Nephron (organoid): ENCODE data around the gene MLXIPL.
"Not testable (repeated sequence)": the region's sequence is repeated elsewhere in the genome, so short reads cannot be mapped to it uniquely, and the experiment has no call there.

Experiments used
- H3K27ac Mint-ChIP-seq, 3 experiments: 2 replicates each; pipeline ENCODE4 v1.8.0; 2020; ENCODE audit warnings: mixed read lengths in 3 of 3, mild to moderate bottlenecking in 2 of 3, moderate library complexity in 1 of 3
- H3K27me3 Mint-ChIP-seq: 2 replicates; pipeline ENCODE4 v1.8.0; 2021; ENCODE audit warnings: low read depth, mild to moderate bottlenecking, moderate library complexity, mixed read lengths
- H3K36me3 Mint-ChIP-seq: 2 replicates; pipeline ENCODE4 v1.8.0; 2020; ENCODE audit warnings: low read depth, mixed read lengths
- H3K4me1 Mint-ChIP-seq: 2 replicates; pipeline ENCODE4 v1.8.0; 2020; ENCODE audit warnings: mixed read lengths
- H3K4me3 Mint-ChIP-seq, 3 experiments: 2 replicates each; pipeline ENCODE4 v1.8.0; 2020; ENCODE audit warnings: mild to moderate bottlenecking in 3 of 3, mixed read lengths in 3 of 3, moderate library complexity in 2 of 3
- H3K9me3 Mint-ChIP-seq: 2 replicates; pipeline ENCODE4 v1.8.0; 2020; ENCODE audit warnings: mixed read lengths
- TF ChIP-seq, protein P1 (sequence below), 3 experiments: fragments of 200-600 bp; sonication (generic); IDR thresholded peaks; one replicate each; pipeline ENCODE4 v1.5.0; 2021; ENCODE audit warnings: antibody characterized with exemption in 3 of 3; ENCODE audit not compliant: unreplicated experiment in 3 of 3

Gene MLXIPL

DNA sequence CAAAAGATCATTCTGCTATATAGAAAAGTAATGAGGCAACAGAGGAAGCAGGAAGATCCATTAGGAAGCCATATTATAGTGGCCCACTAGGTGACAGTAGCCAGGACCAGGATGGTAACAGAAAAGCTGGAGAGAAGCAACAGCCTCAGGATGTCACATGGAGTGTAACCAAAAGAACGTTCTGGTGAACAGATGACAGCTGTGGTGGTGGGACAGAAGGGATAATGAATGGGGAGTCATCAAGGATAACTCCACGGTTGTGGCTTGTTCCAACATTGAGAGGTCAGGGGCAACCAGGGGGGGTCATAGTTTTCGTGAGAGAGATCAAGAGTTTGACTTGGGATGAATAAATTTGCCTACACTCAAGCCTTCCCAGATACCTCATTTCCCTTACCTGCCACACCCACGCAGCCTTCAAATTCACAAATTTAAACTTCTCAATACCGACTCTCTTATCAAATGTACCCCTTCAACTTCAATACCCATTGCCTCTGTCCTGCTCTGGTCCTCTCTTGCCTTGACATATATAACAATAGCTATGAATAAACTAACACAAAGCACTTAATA is 55.2 kb downstream of the MLXIPL start:
- H3K36me3 Mint-ChIP-seq = peaks cover 50% of the 10 kb centered on the region
- no peaks in the 10 kb centered on the region for H3K9me3 Mint-ChIP-seq
- H3K4me3 Mint-ChIP-seq = no peak overlapping the region
- no peak overlapping the region for H3K27ac Mint-ChIP-seq
- no peaks in the 10 kb centered on the region for H3K27me3 Mint-ChIP-seq
- H3K4me1 Mint-ChIP-seq = no peaks in the 10 kb centered on the region
- TF ChIP-seq, protein P1, sequence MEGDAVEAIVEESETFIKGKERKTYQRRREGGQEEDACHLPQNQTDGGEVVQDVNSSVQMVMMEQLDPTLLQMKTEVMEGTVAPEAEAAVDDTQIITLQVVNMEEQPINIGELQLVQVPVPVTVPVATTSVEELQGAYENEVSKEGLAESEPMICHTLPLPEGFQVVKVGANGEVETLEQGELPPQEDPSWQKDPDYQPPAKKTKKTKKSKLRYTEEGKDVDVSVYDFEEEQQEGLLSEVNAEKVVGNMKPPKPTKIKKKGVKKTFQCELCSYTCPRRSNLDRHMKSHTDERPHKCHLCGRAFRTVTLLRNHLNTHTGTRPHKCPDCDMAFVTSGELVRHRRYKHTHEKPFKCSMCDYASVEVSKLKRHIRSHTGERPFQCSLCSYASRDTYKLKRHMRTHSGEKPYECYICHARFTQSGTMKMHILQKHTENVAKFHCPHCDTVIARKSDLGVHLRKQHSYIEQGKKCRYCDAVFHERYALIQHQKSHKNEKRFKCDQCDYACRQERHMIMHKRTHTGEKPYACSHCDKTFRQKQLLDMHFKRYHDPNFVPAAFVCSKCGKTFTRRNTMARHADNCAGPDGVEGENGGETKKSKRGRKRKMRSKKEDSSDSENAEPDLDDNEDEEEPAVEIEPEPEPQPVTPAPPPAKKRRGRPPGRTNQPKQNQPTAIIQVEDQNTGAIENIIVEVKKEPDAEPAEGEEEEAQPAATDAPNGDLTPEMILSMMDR (IDR thresholded peaks at IDR 0.05; ENCODE audit: unreplicated experiment in 3 of 3) = no peak

DNA sequence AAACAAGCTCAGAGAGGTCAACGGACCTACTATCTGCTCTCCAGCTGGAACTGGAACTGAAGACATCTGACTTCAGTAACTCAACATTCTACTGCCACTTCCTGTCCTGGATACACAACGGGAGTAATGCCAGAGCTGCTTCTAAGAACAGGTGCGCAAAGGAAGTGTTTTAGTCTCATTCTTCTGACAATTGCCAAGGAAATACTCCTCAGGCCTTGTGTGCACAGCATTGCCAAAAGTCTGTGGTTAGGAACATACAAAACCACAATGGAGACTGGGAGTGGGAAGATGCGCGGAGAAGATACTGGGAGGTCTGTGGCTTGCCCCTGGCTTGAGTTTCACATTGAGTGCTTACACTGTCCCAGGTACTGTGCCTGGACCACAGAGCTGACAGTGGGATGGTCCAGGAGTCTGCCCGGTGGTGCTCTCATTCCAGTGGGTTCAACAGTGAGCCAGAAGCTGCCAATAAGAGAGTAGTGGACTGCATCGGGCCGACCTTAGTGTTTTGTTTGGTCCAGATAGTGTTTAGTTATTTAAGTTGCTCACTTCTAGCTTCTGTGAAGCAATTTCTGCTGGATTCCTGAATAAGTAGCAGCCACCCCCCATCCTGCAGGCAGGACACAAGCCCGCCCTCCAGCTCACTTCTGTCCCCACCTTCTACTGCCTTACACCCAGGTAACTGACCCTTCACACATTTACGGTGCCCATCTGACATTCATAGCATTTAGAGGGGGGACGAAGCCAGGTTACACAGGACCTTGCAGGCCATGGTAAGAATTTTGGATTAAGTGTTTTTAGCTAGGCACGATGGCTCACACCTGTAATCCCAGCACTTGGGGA is 56.3 kb downstream of the MLXIPL start:
- Mint-ChIP-seq H3K27ac (no peak overlapping the region), H3K4me3 (no peak overlapping the region), H3K36me3 (peaks cover 39% of the 10 kb centered on the region), H3K4me1 (no peaks in the 10 kb centered on the region), H3K9me3 (no peaks in the 10 kb centered on the region), H3K27me3 (no peaks in the 10 kb centered on the region)
- TF ChIP-seq, protein P1 (IDR thresholded peaks at IDR 0.05; ENCODE audit: unreplicated experiment in 3 of 3) = no peak

DNA sequence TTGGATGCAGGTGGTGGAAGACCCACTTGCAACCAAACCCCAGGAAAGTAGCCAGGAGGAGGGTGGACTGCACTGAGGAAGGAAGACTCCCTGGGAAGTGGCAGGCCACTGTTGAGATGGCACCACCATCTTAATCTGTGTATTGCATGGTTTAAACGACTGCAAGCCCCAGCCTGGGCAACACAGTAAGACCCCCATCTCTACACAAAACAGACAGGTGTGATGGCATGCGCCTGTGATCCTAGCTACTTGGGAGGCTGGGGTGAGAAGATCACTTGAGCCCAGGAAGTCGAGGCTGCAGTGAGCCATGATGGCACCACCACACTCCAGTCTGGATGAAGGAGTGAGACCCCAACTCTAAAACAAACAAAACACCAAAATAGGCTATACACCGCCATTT is 57.2 kb downstream of the MLXIPL start:
- no peaks in the 10 kb centered on the region for H3K4me1 Mint-ChIP-seq
- no peak overlapping the region for H3K27ac Mint-ChIP-seq
- H3K9me3 Mint-ChIP-seq = no peaks in the 10 kb centered on the region
- H3K27me3 Mint-ChIP-seq = no peaks in the 10 kb centered on the region
- TF ChIP-seq, protein P1 (IDR thresholded peaks at IDR 0.05; ENCODE audit: unreplicated experiment in 3 of 3) = no peak
- peaks cover 30% of the 10 kb centered on the region for H3K36me3 Mint-ChIP-seq
- H3K4me3 Mint-ChIP-seq = no peak overlapping the region

DNA sequence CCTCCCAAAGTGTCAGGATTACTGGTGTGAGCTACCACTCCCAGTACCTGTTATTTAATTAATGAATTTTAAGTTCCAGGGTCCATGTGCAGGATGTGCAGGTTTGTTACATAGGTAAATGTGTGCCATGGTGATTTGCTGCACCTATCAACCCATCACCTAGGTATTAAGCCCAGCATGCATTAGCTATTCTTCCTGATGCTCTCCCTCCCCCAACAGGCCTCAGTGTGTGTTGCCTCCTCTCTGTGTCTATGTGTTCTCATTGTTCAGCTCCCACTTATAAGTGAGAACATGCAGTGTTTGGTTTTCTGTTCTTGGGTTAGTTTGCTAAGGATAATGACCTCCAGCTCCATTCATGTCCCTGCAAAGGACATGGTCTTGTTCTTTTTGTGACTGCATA is 57.9 kb downstream of the MLXIPL start:
- H3K9me3 Mint-ChIP-seq, H3K4me3 Mint-ChIP-seq, H3K27ac Mint-ChIP-seq, H3K27me3 Mint-ChIP-seq, H3K4me1 Mint-ChIP-seq: not testable (repeated sequence)
- peaks cover 26% of the 10 kb centered on the region for H3K36me3 Mint-ChIP-seq

DNA sequence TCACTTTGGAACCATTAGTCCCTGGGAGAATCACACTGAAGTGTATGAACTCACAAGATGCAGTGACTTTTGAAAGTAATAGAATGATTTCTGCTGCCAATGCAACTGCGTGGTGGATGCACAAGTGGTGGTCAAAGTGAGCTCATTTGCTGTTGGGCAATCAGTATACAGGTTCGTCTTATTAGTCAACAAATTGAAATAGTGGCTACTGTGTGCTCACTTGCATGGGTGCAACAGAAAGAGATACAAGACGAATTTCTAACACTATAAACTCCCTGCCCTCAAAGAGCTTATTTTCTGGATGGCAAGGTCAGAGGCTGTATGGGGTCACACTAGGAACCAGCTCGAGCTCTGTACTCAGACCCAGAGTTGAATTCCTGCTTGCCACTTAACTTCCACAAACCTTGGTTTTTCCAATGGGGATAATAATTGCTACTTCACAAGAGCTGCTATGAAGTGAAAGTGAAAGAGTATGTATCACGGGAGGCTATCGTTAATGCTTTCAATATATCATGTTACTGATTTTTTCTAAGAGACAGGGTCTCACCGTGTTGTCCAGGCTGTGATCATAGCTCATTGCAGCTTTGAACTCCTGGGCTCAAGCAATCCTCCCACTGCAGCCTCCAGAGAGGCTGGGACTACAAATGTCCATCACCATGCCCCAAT is 58.5 kb downstream of the MLXIPL start:
- no peaks in the 10 kb centered on the region for H3K9me3 Mint-ChIP-seq
- no peaks in the 10 kb centered on the region for H3K27me3 Mint-ChIP-seq
- no peak overlapping the region for H3K4me3 Mint-ChIP-seq
- TF ChIP-seq, protein P1 (IDR thresholded peaks at IDR 0.05; ENCODE audit: unreplicated experiment in 3 of 3) = no peak
- H3K36me3 Mint-ChIP-seq = peaks cover 20% of the 10 kb centered on the region
- no peak overlapping the region for H3K27ac Mint-ChIP-seq
- H3K4me1 Mint-ChIP-seq = peaks cover under 1% of the 10 kb centered on the region

DNA sequence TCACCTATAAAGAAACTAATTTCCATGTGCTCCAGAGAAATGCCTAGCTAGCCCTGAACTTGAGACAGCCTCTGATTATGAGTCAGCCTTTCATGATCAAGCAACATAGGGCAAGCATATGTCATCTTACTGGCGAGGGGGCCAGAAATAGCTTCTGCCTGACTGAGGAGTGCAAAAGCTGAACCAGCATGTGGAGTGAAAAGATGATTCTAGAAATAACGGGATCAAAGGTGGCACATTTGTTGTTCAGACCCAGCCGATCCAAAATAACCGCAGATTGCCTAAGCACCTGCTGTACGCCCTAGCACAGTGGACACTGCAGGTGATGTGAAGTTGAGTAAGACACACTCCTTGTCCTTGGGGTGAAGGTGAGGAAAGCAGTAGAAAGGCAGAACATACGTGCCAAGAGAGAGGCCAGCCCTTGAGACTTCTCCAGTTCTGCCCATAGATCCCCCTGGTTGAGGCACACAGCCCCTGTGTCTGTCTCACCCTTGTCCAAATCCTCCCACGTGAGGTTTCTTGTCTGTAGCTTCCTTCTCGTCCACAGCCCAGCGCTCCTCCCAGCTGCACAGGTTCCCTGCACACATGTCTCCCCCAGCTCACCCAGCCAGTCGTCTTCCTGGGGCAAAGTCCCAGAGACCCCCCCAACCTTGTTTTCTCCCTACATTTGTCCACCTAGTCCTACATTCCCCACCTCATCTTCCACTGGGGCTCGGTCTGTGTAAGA is 64.0 kb downstream of the MLXIPL start:
- H3K27ac Mint-ChIP-seq = peak overlapping the region; percentile 4 to 33 (median 26)
- H3K27me3 Mint-ChIP-seq = peaks cover 4% of the 10 kb centered on the region
- no peaks in the 10 kb centered on the region for H3K36me3 Mint-ChIP-seq
- TF ChIP-seq, protein P1 (IDR thresholded peaks at IDR 0.05; ENCODE audit: unreplicated experiment in 3 of 3) = no peak
- H3K9me3 Mint-ChIP-seq = no peaks in the 10 kb centered on the region
- H3K4me3 Mint-ChIP-seq = peak overlapping the region; percentile 34 to 72 (median 54)
- peaks cover 26% of the 10 kb centered on the region for H3K4me1 Mint-ChIP-seq
